Anterior cingulate cortex (tissue), 58 donors: ENCODE measurements around the gene BCL7B.
A peak's percentile ranks its signal among the peaks of the same experiment; 100 is the strongest.
"Not testable (repeated sequence)": the region's sequence is repeated elsewhere in the genome, so short reads cannot be mapped to it uniquely, and the experiment has no call there.

ENCODE experiments used
- DNase-seq, 58 donors: peaks; one replicate each; lab custom pipeline; 2025; lab: John Stamatoyannopoulos, UW

The BCL7B gene

GRCh38 chr7:73538510-73538909 is 19.0 kb downstream of the BCL7B start:
- not testable (repeated sequence) for DNase-seq

- DNase-seq: no peak
Observed at GRCh38 chr7:73537051-73537450, 20.4 kb downstream of the BCL7B start.

GRCh38 chr7:73536479-73536878 is 21.0 kb downstream of the BCL7B start:
- no peak for DNase-seq

GRCh38 chr7:73535918-73536317 is 21.6 kb downstream of the BCL7B start:
- not testable (repeated sequence) for DNase-seq

- DNase-seq: no peak
Observed at GRCh38 chr7:73533742-73534141, 23.7 kb downstream of the BCL7B start.

- DNase-seq: no peak
Observed at GRCh38 chr7:73532224-73532623, 25.3 kb downstream of the BCL7B start.

GRCh38 chr7:73530800-73531199 is 26.7 kb downstream of the BCL7B start:
- DNase-seq: no peak

GRCh38 chr7:73526896-73527821 is 30.3 kb downstream of the BCL7B start:
- DNase-seq: no peak

- DNase-seq: not testable (repeated sequence)
Observed at GRCh38 chr7:73526158-73526494, 31.4 kb downstream of the BCL7B start.

GRCh38 chr7:73522105-73522872 is 35.2 kb downstream of the BCL7B start, which contains the start of gene BAZ1B:
TSS of gene BAZ1B (minus strand) at chr7:73522293. CDS start at chr7:73521933, 360 bp downstream.
- DNase-seq: peak; percentile 83 to 99 (median 97)

- DNase-seq: peak in 28 of 58 donors; percentile 54 to 92 (median 76)
Observed at GRCh38 chr7:73521636-73522104, 35.8 kb downstream of the BCL7B start.

- peak in 4 of 58 donors; percentile 5 to 34 (median 9) for DNase-seq
Observed at GRCh38 chr7:73520673-73521635, 36.5 kb downstream of the BCL7B start.

GRCh38 chr7:73519867-73520672 is 37.4 kb downstream of the BCL7B start:
- no peak for DNase-seq

GRCh38 chr7:73518470-73518869 is 39.0 kb downstream of the BCL7B start:
- no peak for DNase-seq

GRCh38 chr7:73517241-73517995 is 40.1 kb downstream of the BCL7B start:
- no peak for DNase-seq

- no peak for DNase-seq
Observed at GRCh38 chr7:73515178-73515577, 42.3 kb downstream of the BCL7B start.

- no peak for DNase-seq
Observed at GRCh38 chr7:73512018-73512780, 45.3 kb downstream of the BCL7B start.

GRCh38 chr7:73509463-73509862 is 48.0 kb downstream of the BCL7B start:
- no peak for DNase-seq
